ENCODE results near the gene STXBP1.

GRCh38 chr9:127598839-127599549 is 13.1 kb upstream of the STXBP1 start:
- TF ChIP-seq, protein P1, sequence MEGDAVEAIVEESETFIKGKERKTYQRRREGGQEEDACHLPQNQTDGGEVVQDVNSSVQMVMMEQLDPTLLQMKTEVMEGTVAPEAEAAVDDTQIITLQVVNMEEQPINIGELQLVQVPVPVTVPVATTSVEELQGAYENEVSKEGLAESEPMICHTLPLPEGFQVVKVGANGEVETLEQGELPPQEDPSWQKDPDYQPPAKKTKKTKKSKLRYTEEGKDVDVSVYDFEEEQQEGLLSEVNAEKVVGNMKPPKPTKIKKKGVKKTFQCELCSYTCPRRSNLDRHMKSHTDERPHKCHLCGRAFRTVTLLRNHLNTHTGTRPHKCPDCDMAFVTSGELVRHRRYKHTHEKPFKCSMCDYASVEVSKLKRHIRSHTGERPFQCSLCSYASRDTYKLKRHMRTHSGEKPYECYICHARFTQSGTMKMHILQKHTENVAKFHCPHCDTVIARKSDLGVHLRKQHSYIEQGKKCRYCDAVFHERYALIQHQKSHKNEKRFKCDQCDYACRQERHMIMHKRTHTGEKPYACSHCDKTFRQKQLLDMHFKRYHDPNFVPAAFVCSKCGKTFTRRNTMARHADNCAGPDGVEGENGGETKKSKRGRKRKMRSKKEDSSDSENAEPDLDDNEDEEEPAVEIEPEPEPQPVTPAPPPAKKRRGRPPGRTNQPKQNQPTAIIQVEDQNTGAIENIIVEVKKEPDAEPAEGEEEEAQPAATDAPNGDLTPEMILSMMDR (IDR thresholded peaks at IDR 0.05; ENCODE audit: insufficient read depth, low read length, poor library complexity, severe bottlenecking) = no peak
- TF ChIP-seq EZH2phosphoT487 (conservative IDR thresholded peaks at IDR 0.05; ENCODE audit: low read length) = no peak
